Fibroblast of skin of right biceps (primary cell): Measurements from ENCODE around the gene CYBB.

ENCODE experiments used
- DNase-seq: peaks from one replicate; pipeline ENCODE4 v3.0.0-alpha.2; 2013

Gene CYBB

GRCh38 chrX:37846141-37846540, 66.3 kb downstream of the CYBB start:
- DNase-seq: no peak

GRCh38 chrX:37846558-37846933, 66.7 kb downstream of the CYBB start:
- DNase-seq: no peak

- peak; percentile 78 for DNase-seq
These were observed 67.3 kb downstream of the CYBB start, which contains the start of gene DYNLT3 for GRCh38 chrX:37846934-37847732. TSS of gene DYNLT3 (minus strand) at chrX:37847571. CDS start at chrX:37847510, 61 bp downstream.

GRCh38 chrX:37847733-37848197, 67.9 kb downstream of the CYBB start:
- no peak for DNase-seq

GRCh38 chrX:37854148-37854547, 74.3 kb downstream of the CYBB start:
- no peak for DNase-seq

- DNase-seq: no peak
These were observed 74.9 kb downstream of the CYBB start for GRCh38 chrX:37854748-37855147.

GRCh38 chrX:37860721-37861120, 80.9 kb downstream of the CYBB start:
- peak; percentile 22 for DNase-seq

GRCh38 chrX:37862851-37863250, 83.0 kb downstream of the CYBB start:
- DNase-seq: no peak
